ENCODE measurements around the gene VAV3. TPM values are rescaled to one million over a fixed set of nuclear protein-coding genes. Genes with fewer than 3 reads are reported as not detected.

Gene VAV3
- total RNA-seq, 1 experiment from 2014 or later = not detected

GRCh38 chr1:107555578-107555977 is 409.4 kb downstream of the VAV3 start:
- Histone ChIP-seq H3K79me2 (ENCODE audit: insufficient read depth, low read length) (no peaks in the 10 kb centered on the region), H3K27ac (ENCODE audit: low read depth, low read length) (no peak overlapping the region), H3K4me1 (ENCODE audit: control insufficient read depth in 1 of 2, insufficient read depth in 2 of 2, low read length in 2 of 2) (no peaks in the 10 kb centered on the region), H3K9ac (ENCODE audit: low read length) (no peak overlapping the region), H4K20me1 (ENCODE audit: insufficient read depth) (no peaks in the 10 kb centered on the region), H3K9me3 (ENCODE audit: control insufficient read depth in 1 of 2, insufficient read depth in 1 of 2, low read depth in 1 of 2, low read length in 2 of 2) (peaks cover 0 to 6% of the 10 kb centered on the region in 2 experiments; a peak in 2 of 4 replicates), H3K4me2 (ENCODE audit: low read length) (no peak overlapping the region), H2AFZ (ENCODE audit: low read depth, low read length, poor library complexity, severe bottlenecking) (no peak overlapping the region), H3K9me2 (ENCODE audit: insufficient read depth) (no peaks in the 10 kb centered on the region), H3K36me3 (ENCODE audit: control insufficient read depth in 1 of 2, insufficient read depth in 2 of 2, low read length in 2 of 2) (no peaks in the 10 kb centered on the region), H3K27me3 (ENCODE audit: insufficient read depth, low read length) (no peaks in the 10 kb centered on the region), H3K4me3 (replicated peaks in 1 of 2; ENCODE audit: low read depth in 1 of 2, low read length in 2 of 2) (no peak overlapping the region)
- intact Hi-C loops (cut with micrococcal nuclease) = no loop called here
- CTCF ChIA-PET = no interaction called here
- no peak for DNase-seq (ENCODE audit: low read depth, low spot score)
- POLR2A ChIA-PET = no interaction called here
- TF ChIP-seq REST (IDR thresholded peaks at IDR 0.05; ENCODE audit: low read depth) = no peak
- TF ChIP-seq ZBTB33 (IDR thresholded peaks at IDR 0.05; ENCODE audit: extremely low read depth, insufficient replicate concordance, low read length) = no peak
- TF ChIP-seq ELF1 (IDR thresholded peaks at IDR 0.05; ENCODE audit: borderline replicate concordance, low read depth) = no peak
- TF ChIP-seq JUND (IDR thresholded peaks at IDR 0.05) = no peak
- TF ChIP-seq CTCF (IDR thresholded peaks at IDR 0.05 in 2 of 3, conservative IDR thresholded peaks at IDR 0.05 in 1 of 3; ENCODE audit: borderline replicate concordance in 1 of 3, insufficient read depth in 1 of 3, low read depth in 2 of 3, low read length in 2 of 3) = no peak
- TF ChIP-seq ZNF274 (IDR thresholded peaks at IDR 0.05; ENCODE audit: low read depth, low read length) = no peak
- TF ChIP-seq EZH2phosphoT487 (IDR thresholded peaks at IDR 0.05; ENCODE audit: borderline replicate concordance) = no peak
- TF ChIP-seq EGR1 (IDR thresholded peaks at IDR 0.05; ENCODE audit: low read depth) = no peak
- TF ChIP-seq FOSL1 (IDR thresholded peaks at IDR 0.05; ENCODE audit: low read depth) = no peak
- no peak for TF ChIP-seq POLR2AphosphoS5 (IDR thresholded peaks at IDR 0.05; ENCODE audit: low read depth, low read length)
- TF ChIP-seq TCF7L2 (IDR thresholded peaks at IDR 0.05; ENCODE audit: borderline replicate concordance, extremely low read depth, insufficient read depth, insufficient read length) = no peak
- TF ChIP-seq SP1 (IDR thresholded peaks at IDR 0.05; ENCODE audit: low read depth) = no peak
- no peak for TF ChIP-seq CBX3 (IDR thresholded peaks at IDR 0.05; ENCODE audit: low read depth)
- TF ChIP-seq ZFX (IDR thresholded peaks at IDR 0.05) = no peak
- no peak for TF ChIP-seq EZH2 (IDR thresholded peaks at IDR 0.05)
- TF ChIP-seq SRF (IDR thresholded peaks at IDR 0.05; ENCODE audit: low read depth) = no peak
- no TSS peak for BruUV-seq (replicated peaks)
- no peak for ATAC-seq
- RAD21 ChIA-PET (ENCODE audit: low non-redundant PET in 1 of 2, low total read pairs in 2 of 2, uncharacterized antibody in 2 of 2, unreplicated experiment in 2 of 2) = no interaction called here
